WI38 (cell line): Measurements from ENCODE around the gene DAP.

Experiments used
- H3K4me3 ChIP-seq: 2 replicates; pipeline ENCODE4 v1.5.1; 2011; ENCODE audit warnings: low read depth, mild to moderate bottlenecking, control low read depth, low read length
- CTCF ChIP-seq: IDR thresholded peaks from 2 replicates; pipeline ENCODE4 v1.5.1; 2012; ENCODE audit warnings: low read depth, mild to moderate bottlenecking, control low read depth, low read length

DAP gene

GRCh38 chr5:10661401-10661800 lies 99.6 kb downstream of the DAP start:
- no peak for TF ChIP-seq CTCF
- no peak overlapping the region for H3K4me3 ChIP-seq

- H3K4me3 ChIP-seq = no peak overlapping the region
Measured at GRCh38 chr5:10660720-10661387, 100.2 kb downstream of the DAP start.

GRCh38 chr5:10660135-10660534 lies 100.9 kb downstream of the DAP start:
- no peak for TF ChIP-seq CTCF
- no peak overlapping the region for H3K4me3 ChIP-seq

More at GRCh38 chr5:10660720-10661387, 100.2 kb downstream of the DAP start:
- no peak for TF ChIP-seq CTCF

GRCh38 chr5:10658265-10658664 lies 102.8 kb downstream of the DAP start:
- H3K4me3 ChIP-seq = no peak overlapping the region
- no peak for TF ChIP-seq CTCF

GRCh38 chr5:10655972-10656830 lies 104.8 kb downstream of the DAP start:
- no peak for TF ChIP-seq CTCF
- no peak overlapping the region for H3K4me3 ChIP-seq

- H3K4me3 ChIP-seq = no peak overlapping the region
Measured at GRCh38 chr5:10655161-10655971, 105.7 kb downstream of the DAP start.

More at GRCh38 chr5:10655161-10655971, 105.7 kb downstream of the DAP start:
- no peak for TF ChIP-seq CTCF
